IMR-90 (cell line): Measurements from ENCODE around the gene MRGPRD. TPM values are rescaled to one million over a fixed set of nuclear protein-coding genes. Genes with fewer than 3 reads are reported as not detected.

Experiments used
- ATAC-seq: fragments of 200-7000 bp; cut with Tn5 transposase; 2 replicates; pipeline ENCODE4 v1.9.1; 2020; ENCODE audit warnings: low read depth, mild to moderate bottlenecking, moderate library complexity
- BruUV-seq: library from RNA; stranded (reverse); fragments of 400-500 nt; replicated peaks from 2 replicates; lab custom pipeline; 2021; lab: Mats Ljungman, UMichigan
- CTCF ChIA-PET: fragments of 300-600 bp; formaldehyde crosslinking; extraction: SDS; loops from one replicate; lab custom pipeline; 2021; ENCODE audit warnings: antibody characterized with exemption; lab: Yijun Ruan, JAX
- POLR2A ChIA-PET: fragments of 300-600 bp; sonication (Branson Sonifier 250); formaldehyde crosslinking; loops from one replicate; lab custom pipeline; 2022; ENCODE audit warnings: antibody characterized with exemption; ENCODE audit not compliant: unreplicated experiment; lab: Charles Lee
- DNase-seq: peaks from one replicate; pipeline ENCODE4 v3.0.0; 2013
- H2AFZ ChIP-seq: replicated peaks from 2 replicates; pipeline ENCODE3; 2013; ENCODE audit warnings: low read length, mild to moderate bottlenecking; ENCODE audit not compliant: poor library complexity
- H2AK5ac ChIP-seq: 2 replicates; pipeline ENCODE4 v1.6.1; 2013; ENCODE audit warnings: low read depth, low read length, inconsistent platforms
- H2AK9ac ChIP-seq: replicated peaks from 2 replicates; pipeline ENCODE3; 2013; ENCODE audit warnings: mild to moderate bottlenecking, low read depth, low read length, moderate library complexity; ENCODE audit not compliant: poor library complexity
- H2BK120ac ChIP-seq: 2 replicates; pipeline ENCODE4 v1.6.1; 2013; ENCODE audit warnings: low read depth, low read length, inconsistent platforms
- H2BK15ac ChIP-seq: 3 replicates; pipeline ENCODE4 v1.6.1; 2013; ENCODE audit warnings: low read depth, low read length, inconsistent platforms
- H2BK20ac ChIP-seq: 2 replicates; pipeline ENCODE4 v1.6.1; 2013; ENCODE audit warnings: low read depth, mild to moderate bottlenecking, inconsistent platforms, low read length, moderate library complexity
- H2BK5ac ChIP-seq: 2 replicates; pipeline ENCODE4 v1.6.1; 2013; ENCODE audit warnings: mild to moderate bottlenecking, low read depth, low read length, inconsistent platforms; ENCODE audit not compliant: poor library complexity, severe bottlenecking
- H3K14ac ChIP-seq: replicated peaks from 2 replicates; pipeline ENCODE4 v1.6.1; 2013; ENCODE audit warnings: low read depth, low read length, inconsistent platforms
- H3K18ac ChIP-seq: 2 replicates; pipeline ENCODE4 v1.6.1; 2013; ENCODE audit warnings: low read depth, low read length, control low read depth
- H3K23ac ChIP-seq: 2 replicates; pipeline ENCODE4 v1.6.1; 2013; ENCODE audit warnings: low read depth, low read length, inconsistent platforms
- H3K27ac ChIP-seq: 2 replicates; pipeline ENCODE4 v1.5.1; 2013; ENCODE audit warnings: mild to moderate bottlenecking, control low read depth, low read length; ENCODE audit not compliant: insufficient read depth
- H3K27me3 ChIP-seq: 2 replicates; pipeline ENCODE4 v1.6.1; 2013; ENCODE audit warnings: low read length; ENCODE audit not compliant: control insufficient read depth, insufficient read depth
- H3K36me3 ChIP-seq: 2 replicates; pipeline ENCODE4 v1.6.1; 2013; ENCODE audit warnings: low read length, mixed read lengths; ENCODE audit not compliant: control insufficient read depth, insufficient read depth
- H3K4ac ChIP-seq: 2 replicates; pipeline ENCODE4 v1.6.1; 2013; ENCODE audit warnings: low read depth, low read length, inconsistent platforms
- H3K4me1 ChIP-seq: 2 replicates; pipeline ENCODE4 v1.6.1; 2013; ENCODE audit warnings: low read length, mixed read lengths; ENCODE audit not compliant: control insufficient read depth, insufficient read depth
- H3K4me2 ChIP-seq: 2 replicates; pipeline ENCODE4 v1.6.1; 2013; ENCODE audit warnings: low read depth, mild to moderate bottlenecking, control low read depth, low read length, moderate library complexity
- H3K4me3 ChIP-seq: 2 replicates; pipeline ENCODE4 v1.5.1; 2013; ENCODE audit warnings: low read depth, mild to moderate bottlenecking, control low read depth, low read length, moderate library complexity; ENCODE audit not compliant: insufficient read depth
- H3K56ac ChIP-seq: 2 replicates; pipeline ENCODE4 v1.6.1; 2013; ENCODE audit warnings: low read length, inconsistent platforms; ENCODE audit not compliant: insufficient read depth; ENCODE audit errors: extremely low read depth
- H3K79me1 ChIP-seq, 2 experiments: 2 replicates each; pipeline ENCODE4 v1.6.1; 2013; ENCODE audit warnings: low read length in 2 of 2, inconsistent platforms in 1 of 2, low read depth in 1 of 2
- H3K9ac ChIP-seq: 2 replicates; pipeline ENCODE4 v1.6.1; 2013; ENCODE audit warnings: low read depth, low read length, control low read depth
- H3K9me1 ChIP-seq: 2 replicates; pipeline ENCODE4 v1.6.1; 2013; ENCODE audit warnings: low read length, inconsistent platforms; ENCODE audit not compliant: insufficient read depth
- H3K9me3 ChIP-seq: 2 replicates; pipeline ENCODE4 v1.6.1; 2013; ENCODE audit warnings: low read length; ENCODE audit not compliant: control insufficient read depth, insufficient read depth
- H4K20me1 ChIP-seq: 2 replicates; pipeline ENCODE4 v1.6.1; 2013; ENCODE audit warnings: low read length, inconsistent platforms; ENCODE audit not compliant: insufficient read depth
- H4K5ac ChIP-seq: 2 replicates; pipeline ENCODE4 v1.6.1; 2013; ENCODE audit warnings: mild to moderate bottlenecking, low read depth, low read length, control low read depth
- H4K8ac ChIP-seq, 2 experiments: 2 replicates each; pipeline ENCODE4 v1.6.1; 2013; ENCODE audit warnings: low read depth in 2 of 2, low read length in 2 of 2, control low read depth in 1 of 2, inconsistent platforms in 1 of 2
- H4K91ac ChIP-seq: 2 replicates; pipeline ENCODE4 v1.6.1; 2013; ENCODE audit warnings: low read depth, low read length, inconsistent platforms; ENCODE audit not compliant: insufficient read depth
- POLR2A ChIP-seq: IDR thresholded peaks from 2 replicates; pipeline ENCODE4 v1.6.1; 2012; ENCODE audit warnings: mild to moderate bottlenecking, low read depth, low read length
- WGBS, 2 experiments: methylation state at CpG; one replicate each; pipeline versions ENCODE4 v1.1.5 to v1.1.7; 2013; ENCODE audit warnings: missing lambda C conversion rate in 2 of 2; ENCODE audit not compliant: insufficient read length in 1 of 2; ENCODE audit errors: extremely low coverage in 2 of 2; 5-methylcytosine and 5-hydroxymethylcytosine counted together
- dilution Hi-C: fragments of 300-500 bp; cut with HindIII; formaldehyde crosslinking; loops from one replicate; pipeline ENCODE4 v1.14.3; 2018; ENCODE audit warnings: low sequenced_read_pairs; ENCODE audit not compliant: unreplicated experiment
- in situ Hi-C: fragments of 300-500 bp; cut with MboI; formaldehyde crosslinking; loops from 3 replicates; pipeline ENCODE4 v1.14.3; 2019; ENCODE audit warnings: low sequenced_read_pairs, inconsistent platforms, mixed read lengths
- intact Hi-C: fragments of 100-400 bp; cut with micrococcal nuclease; formaldehyde crosslinking; loops from 2 replicates; pipeline ENCODE4 v1.10.0; 2022
- polyA plus RNA-seq, 3 experiments: library from polyadenylated mRNA; depleted of rRNA; stranded (reverse); fragments of >200 nt; gene quantifications; 2 replicates each; pipeline ENCODE4 v1.2.3, GENCODE V29; 2012; ENCODE audit warnings: low replicate concordance in 1 of 3
- total RNA-seq: library from RNA; depleted of rRNA; stranded (reverse); fragments of >200 nt; gene quantifications from 2 replicates; pipeline ENCODE4 v1.2.3, GENCODE V29; 2012

Gene MRGPRD
- total and polyA plus RNA-seq, 2 of the 4 experiments (the other 2 are of a cell fraction): not detected

DNA sequence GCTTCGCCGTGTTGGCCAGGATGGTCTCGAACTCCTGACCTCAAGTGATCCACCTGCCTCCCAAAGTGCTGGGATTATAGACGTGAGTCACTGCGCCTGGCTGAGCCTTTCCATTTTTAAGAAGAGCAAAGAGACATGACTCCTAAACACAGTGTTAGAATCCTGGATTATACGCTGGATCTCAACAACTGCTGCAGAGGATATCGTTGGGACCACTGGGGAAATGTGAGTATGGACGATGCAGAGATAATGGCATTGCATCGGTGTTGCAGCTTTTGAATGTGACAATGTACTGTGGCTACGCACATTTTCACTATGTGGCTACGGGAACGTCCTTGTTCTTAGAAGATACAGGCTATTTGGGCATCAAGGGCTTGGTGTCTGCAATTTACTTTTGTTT lies 26.0 kb upstream of the MRGPRD start:
- intact Hi-C loops (no loop called here), dilution Hi-C loops (no loop called here), in situ Hi-C loops (loop anchor here (5.0 kb wide), 1 partner anchor 75 kb away; no protein-coding TSS in a partner anchor)
- no peak for ATAC-seq
- Histone ChIP-seq H3K27ac (peak overlapping the region; percentile 2; the same call in 1 of the 2 replicates), H3K4me3 (no peak overlapping the region), H3K9me3 (no peaks in the 10 kb centered on the region), H3K79me1 (peaks cover 26 to 65% of the 10 kb centered on the region in 2 experiments), H2BK5ac (no peak overlapping the region), H3K4ac (peak overlapping the region; percentile 45), H2BK120ac (no peak overlapping the region), H2BK20ac (0 out of 2 replicates have a peak overlapping the region, but pooled peaks have one; percentile 42), H3K27me3 (no peaks in the 10 kb centered on the region), H4K20me1 (peaks cover 8% of the 10 kb centered on the region), H4K91ac (no peak overlapping the region), H2AFZ (no peak overlapping the region), H3K18ac (no peak overlapping the region), H4K5ac (no peak overlapping the region), H3K56ac (no peak overlapping the region), H2AK5ac (no peak overlapping the region), H3K4me1 (peaks cover 43% of the 10 kb centered on the region), H2BK15ac (no peak overlapping the region; the same call in 2 of the 3 replicates), H3K14ac (0 out of 2 replicates have a peak overlapping the region, but pooled peaks have one; percentile 22), H3K9me1 (peaks cover 22% of the 10 kb centered on the region), H3K4me2 (no peak overlapping the region), H4K8ac (no peak overlapping the region), H3K23ac (no peak overlapping the region), H2AK9ac (no peak overlapping the region), H3K9ac (no peak overlapping the region), H3K36me3 (peaks cover 44% of the 10 kb centered on the region)
- CTCF ChIA-PET: no interaction called here
- POLR2A ChIA-PET: no interaction called here
- no peak for TF ChIP-seq POLR2A
- 98% methylated on average over 8 of the region's 12 CpGs; no CpG with 5 or more reads in 1 of the 2 experiments for WGBS, 2 experiments
- no peak for DNase-seq
- BruUV-seq: no TSS peak
